HG02943 (cell line): ENCODE measurements around the gene ZFP42.
"Not testable (repeated sequence)": the region's sequence is repeated elsewhere in the genome, so short reads cannot be mapped to it uniquely, and the experiment has no call there.

Experiments
- ATAC-seq: cut with Tn5 transposase; IDR thresholded peaks from one replicate; pipeline ENCODE4 v1.9.1; 2021; ENCODE audit warnings: mild to moderate bottlenecking, low read depth, moderate library complexity; ENCODE audit not compliant: unreplicated experiment

ZFP42 gene

DNA sequence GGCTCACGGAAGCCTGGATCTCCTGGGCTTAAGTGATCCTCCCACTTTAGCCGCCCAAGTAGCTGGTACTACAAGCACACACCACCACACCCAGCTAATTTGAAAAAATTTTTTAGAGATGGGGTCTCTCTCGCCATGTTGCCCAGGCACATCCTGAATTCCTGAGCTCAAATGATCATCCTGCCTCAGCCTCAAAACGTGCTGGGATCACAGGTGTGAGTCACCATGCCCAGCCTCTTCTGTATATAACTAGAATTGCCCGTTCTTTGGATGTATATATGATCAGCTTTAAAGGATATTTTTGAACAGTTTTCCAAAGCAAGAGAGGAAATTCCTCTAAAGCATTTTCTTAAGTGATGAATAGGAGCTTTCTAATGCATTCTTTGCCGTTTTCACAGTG, 22.7 kb downstream of the ZFP42 start:
- no peak for ATAC-seq

DNA sequence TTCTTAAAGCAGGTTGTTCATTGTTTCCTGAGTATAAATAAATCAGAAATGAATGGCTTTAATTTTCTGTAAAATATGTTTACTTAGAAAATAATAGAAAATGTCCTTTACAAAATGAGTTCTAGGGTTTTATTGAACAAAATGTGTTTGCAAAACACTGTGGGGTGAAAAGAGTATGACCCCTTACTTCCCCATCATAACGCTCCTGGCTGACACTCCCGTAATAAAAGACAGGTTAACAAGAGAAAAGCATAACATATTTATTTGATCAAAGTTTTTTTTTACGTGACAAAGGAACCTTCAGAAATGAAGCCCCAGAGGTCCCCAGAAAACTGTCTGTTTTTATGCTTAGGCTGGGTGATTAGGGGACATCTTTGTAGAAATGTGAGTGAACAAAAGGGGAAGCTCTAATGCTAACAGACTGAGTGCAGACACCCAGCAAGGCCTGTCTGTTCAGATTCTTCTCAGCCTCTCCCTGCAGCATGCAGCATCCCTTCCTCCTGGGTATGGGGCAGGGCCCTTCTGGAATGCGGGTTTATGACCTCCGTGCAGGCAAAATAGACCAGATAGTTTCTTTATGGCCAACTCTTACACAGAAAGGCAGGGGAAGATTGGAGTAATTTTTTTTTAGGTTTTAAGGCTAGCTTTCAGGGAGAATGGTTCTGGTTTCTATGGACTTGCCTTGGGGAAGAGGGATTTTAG, 26.1 kb downstream of the ZFP42 start:
- no peak for ATAC-seq

DNA sequence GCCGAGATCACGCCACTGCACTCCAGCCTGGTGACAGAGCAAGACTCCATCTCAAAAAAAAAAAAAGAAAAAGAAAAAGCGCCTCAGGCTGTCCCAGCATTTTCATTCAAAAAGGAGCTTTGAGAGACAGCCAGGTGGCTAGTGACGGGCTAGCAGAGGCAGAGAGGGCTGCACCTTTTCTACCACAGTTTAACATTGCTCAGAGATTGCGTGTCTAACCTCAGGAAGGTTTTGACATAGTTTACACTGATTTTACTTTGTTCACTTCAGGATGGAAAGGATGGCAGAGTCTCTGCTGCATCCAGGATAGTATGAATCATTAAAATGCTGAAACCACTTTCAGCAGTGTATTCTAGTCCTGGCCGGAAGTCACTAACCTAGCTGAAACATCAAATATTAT, 28.1 kb downstream of the ZFP42 start:
- no peak for ATAC-seq

DNA sequence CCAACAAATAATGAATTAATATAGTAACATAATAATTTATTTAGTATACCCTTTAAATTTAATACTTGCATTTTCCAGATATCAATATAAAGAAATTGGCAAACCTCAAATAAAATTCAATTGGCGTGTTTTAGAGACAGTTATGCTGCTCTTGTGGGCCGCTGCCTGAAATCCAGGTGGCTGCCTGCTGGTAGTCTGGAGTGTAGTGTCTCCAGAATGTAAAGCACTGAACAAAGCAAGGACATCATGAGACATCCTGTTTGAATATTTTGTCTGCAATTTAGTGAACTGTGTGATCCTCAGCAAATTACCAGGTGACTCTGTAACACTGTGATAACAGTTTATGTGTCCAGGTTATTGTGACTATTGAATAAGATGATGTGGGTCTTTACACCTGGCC, 29.9 kb downstream of the ZFP42 start:
- no peak for ATAC-seq

DNA sequence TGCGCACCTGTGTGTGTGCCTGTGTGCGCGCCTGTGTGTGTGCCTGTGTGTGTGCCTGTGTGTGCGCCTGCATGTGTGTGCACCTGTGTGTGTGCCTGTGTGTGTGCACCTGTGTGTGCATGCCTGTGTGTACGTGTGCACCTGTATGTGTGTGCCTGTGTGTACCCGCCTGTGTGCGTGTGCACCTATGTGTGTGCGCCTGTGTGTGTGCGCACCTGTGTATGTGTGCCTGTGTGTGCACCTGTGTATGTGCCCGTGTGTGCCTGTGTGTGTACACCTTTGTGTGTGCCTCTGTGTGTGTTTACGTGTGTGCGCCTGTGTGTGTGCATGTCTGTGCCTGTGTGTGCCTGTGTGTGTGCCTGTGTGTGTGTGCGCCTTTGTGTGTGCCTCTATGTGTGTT, 33.5 kb downstream of the ZFP42 start:
- no peak for ATAC-seq

DNA sequence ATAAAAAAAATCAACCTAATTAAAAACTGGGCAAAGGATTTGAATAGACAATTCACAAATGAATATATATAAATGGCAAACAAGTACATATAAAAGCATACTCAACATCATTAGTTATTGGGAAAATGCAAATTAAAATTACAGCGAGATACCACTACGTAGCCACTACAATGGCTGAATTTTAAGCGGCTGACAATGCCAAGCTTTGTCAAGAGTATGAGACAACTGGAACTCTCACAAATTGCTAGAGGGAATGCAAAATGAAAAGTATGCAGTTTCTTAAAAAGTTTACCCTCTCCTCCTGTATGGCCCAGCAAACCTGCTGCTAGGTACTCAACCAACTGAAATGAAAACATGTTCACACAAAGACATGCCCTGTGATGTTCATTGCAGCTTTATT, 34.8 kb downstream of the ZFP42 start:
- ATAC-seq = no peak

DNA sequence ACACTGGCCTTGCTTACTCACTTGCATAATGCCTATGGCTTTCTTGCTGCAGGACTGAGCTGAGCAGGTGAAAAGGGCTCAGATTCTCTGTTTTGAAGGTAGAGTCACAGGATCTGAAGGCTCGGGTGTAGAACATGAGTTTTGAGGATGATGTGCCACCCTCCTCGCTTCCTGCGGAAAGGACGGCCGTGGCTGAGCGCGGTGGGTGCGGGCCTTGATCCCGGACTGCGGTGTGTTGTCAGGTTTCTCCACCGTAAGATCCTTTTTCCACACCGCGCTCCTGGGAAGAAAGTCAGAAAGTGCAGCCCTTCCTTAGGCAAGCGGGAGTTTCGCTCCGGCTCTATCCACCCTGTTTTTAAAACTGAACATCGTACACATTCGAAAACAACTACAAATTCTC, 36.2 kb downstream of the ZFP42 start:
- ATAC-seq = no peak

DNA sequence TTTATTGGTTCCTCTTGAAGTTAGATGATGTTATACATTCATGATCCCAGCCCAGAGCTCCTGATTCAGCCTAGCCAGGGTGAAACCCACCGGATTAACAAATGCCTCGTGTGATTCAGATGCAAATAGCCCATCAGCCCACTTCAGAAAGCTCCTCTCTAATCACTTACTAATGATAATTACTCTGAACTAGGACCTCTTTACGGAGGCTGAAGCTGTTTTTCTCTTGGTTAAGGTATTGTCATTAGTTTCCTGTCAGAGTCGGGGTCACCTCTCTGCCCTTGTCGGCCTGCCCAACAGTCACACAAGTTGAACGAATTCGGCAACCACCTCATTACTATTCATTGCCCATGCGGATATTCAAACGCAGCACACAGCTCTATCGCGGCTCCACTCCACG, 36.6 kb downstream of the ZFP42 start:
- ATAC-seq = no peak

DNA sequence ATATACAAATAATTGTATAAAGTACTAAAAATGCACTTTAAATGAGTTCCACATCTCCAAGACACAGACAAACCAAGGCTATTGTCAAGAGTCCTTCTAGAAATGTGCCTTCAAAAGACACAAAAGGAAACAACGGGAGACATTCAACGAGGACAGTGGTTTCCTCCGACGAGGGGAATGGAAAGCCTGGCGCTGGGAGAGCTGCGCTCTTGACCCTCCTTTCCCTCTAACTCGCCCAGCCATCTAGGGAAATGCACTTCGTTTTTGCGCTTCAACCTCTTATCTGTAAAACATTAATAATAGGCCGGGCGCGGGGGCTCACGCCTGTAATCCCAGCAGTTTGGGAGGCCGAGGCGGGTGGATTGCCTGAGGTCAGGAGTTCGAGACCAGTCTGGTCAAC, 37.0 kb downstream of the ZFP42 start:
- ATAC-seq = no peak

DNA sequence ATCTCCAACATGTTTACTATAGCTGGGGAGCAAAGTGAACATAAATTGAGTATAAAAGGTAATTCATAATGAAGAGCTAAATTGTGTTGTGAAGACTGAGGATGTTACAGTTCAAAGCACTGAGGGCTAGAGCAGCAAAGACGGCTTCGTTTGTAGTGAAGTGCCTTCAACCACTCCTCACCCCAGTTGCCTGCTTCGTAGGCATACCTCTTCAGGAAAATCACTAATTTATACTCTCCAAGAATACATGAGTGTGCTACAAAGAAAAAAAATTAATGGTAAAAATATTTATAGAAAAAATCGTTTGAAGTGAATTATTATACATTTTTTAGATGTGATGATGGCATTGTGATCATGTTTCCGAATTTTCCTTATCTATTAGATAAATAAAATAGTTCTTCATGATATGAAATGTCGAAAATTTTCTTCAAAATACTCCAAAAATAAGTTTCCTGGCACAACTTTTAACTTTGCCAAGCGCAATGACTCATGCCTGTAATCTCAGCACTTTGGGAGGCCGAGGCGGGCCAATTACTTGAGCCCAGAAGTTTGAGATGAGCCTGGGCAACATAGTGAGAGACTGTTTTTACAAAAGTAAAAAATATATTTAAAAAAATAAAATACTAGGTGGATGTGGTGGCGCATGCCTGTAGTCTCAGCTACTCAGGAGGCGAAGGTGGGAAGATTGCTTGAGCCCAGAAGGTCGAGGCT, 41.6 kb downstream of the ZFP42 start:
- no peak for ATAC-seq

DNA sequence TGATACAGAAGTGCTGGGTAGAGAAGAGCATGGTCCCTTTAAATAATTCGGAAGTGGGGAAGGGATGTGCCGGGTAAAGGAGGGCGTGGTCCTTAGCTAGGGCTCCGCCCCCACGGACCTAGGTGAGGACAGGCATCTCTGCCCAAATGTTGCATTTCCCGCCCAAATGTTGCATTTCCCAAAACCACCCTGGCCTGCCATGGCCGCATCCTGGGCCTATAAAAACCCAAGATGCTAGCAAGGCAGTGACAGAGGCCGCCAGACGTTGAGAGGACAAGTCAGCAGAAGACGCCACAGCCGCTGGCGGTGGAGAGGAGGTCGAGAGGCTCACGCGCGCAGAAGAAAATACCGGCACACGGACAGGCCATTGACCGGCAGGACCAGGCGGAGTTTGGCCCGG, 46.1 kb downstream of the ZFP42 start:
- no peak for ATAC-seq

DNA sequence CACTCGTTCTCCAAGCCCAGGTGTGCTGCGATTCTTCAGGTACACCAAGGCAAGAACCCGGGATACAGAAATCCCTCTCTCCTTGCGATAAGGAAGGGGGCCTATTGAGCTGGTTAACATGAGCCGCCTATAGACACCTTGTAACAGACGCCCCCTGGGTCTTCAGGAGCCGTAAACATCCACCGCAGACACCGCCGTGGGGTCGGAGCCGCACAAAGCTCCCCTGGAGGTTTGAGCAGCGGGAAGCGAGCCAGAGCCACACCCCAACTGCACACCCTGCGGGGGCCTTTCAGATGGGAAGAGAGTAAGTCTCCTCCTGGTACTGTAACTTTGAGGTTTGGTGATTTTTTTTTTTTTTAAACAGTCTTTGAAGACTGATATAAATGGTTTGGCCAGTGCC, 46.6 kb downstream of the ZFP42 start:
- ATAC-seq = no peak

DNA sequence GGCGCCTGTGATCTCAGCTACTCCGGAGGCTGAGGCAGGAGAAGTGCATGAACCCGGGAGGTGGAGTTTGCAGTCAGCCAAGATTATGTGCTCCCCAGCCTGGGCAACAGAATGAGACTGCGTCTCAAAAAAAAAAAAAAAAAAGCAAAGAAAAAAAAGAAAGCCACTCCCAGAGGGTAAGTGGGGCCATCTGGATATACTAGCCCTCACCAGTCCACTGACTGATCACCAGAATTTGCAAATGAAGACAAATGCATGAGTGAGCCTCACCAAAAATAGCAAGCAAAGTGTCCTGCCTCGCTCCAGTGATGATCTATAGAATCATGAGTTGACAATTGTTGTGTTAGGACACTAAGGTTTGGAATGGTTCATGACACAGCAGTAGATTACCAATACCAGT, 47.6 kb downstream of the ZFP42 start:
- ATAC-seq = no peak

DNA sequence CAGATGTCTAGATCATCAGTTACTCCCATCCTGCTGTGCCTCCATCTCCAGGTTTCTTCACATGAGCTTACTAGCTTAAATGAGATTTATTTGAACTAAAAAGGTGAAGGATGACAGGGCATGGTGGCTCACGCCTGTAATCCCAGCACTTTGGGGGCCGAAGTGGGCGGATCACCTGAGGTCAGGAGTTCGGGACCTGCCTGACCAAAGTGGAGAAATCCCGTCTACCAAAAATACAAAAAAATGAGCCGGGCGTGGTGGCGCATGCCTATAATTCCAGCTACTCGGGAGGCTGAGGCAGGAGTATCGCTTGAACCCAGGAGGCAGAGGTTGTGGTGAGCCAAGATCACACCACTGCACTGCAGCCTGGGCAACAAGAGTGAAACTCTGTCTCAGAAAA, 49.9 kb downstream of the ZFP42 start:
- ATAC-seq = not testable (repeated sequence)

DNA sequence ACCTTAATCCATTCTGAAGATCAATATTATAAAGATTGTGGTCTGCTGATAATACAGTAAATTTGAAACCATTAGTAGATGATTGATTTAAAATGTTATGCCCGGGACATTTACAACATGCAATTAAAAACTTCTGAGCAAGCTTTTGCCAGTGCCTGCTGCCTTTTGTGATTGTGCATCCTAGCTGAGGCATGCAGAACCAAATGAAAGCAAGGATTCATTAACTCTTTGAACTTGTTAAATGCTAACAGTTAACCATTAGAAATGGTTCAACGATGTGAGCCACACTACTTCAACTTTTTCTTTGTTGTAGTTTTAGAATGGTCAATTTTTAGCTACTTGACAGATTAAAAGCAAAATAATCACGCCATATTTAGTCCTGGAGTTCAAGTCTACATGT, 51.1 kb downstream of the ZFP42 start:
- no peak for ATAC-seq

DNA sequence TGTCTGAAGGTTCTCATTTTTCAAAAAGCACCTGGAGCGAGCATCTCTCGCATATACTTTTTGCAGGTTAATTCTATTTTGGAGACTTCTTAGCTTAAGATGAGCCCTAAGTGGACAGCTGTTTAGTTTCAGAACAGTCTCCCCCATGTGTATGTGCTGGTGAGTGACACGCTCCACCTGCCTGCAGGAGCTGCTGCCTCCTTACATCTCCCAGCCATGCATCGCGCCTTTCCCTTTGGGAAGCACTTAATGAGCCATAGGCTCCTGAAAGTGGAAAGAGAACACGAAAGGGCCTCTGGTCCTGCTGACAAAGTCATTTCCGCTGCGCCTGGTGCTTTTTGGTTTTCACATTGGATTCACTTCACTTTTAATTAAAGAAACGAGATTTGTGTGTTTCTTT, 57.7 kb downstream of the ZFP42 start:
- no peak for ATAC-seq
